HUES6 (cell line): ENCODE results near the gene SLC18A3.

ENCODE experiments used
- H3K27ac ChIP-seq: 2 replicates; pipeline ENCODE4 v1.7.0; 2013; ENCODE audit warnings: low read depth, mild to moderate bottlenecking, low read length, inconsistent platforms
- H3K27me3 ChIP-seq: 2 replicates; pipeline ENCODE4 v1.6.1; 2013; ENCODE audit warnings: low read length; ENCODE audit not compliant: control insufficient read depth, insufficient read depth
- H3K36me3 ChIP-seq: 2 replicates; pipeline ENCODE4 v1.6.1; 2013; ENCODE audit warnings: low read length; ENCODE audit not compliant: control insufficient read depth, insufficient read depth
- H3K4me1 ChIP-seq: 2 replicates; pipeline ENCODE4 v1.6.1; 2013; ENCODE audit warnings: low read length; ENCODE audit not compliant: control insufficient read depth, insufficient read depth
- H3K4me3 ChIP-seq: 2 replicates; pipeline ENCODE4 v1.5.1; 2013; ENCODE audit warnings: low read depth, low read length
- H3K9ac ChIP-seq: one replicate; pipeline ENCODE4 v1.6.1; 2013; ENCODE audit warnings: mild to moderate bottlenecking, low read length
- H3K9me3 ChIP-seq: 2 replicates; pipeline ENCODE4 v1.6.1; 2013; ENCODE audit warnings: low read depth, low read length; ENCODE audit not compliant: control insufficient read depth, insufficient read depth

Gene SLC18A3

GRCh38 chr10:49595713-49596492 lies 14.2 kb upstream of the SLC18A3 start:
- H3K4me1 ChIP-seq: 0 out of 2 replicates have a peak, but pooled peaks cover 2% of the 10 kb centered on the region
- no peak overlapping the region for H3K27ac ChIP-seq
- no peak overlapping the region for H3K9ac ChIP-seq
- no peaks in the 10 kb centered on the region for H3K36me3 ChIP-seq
- peaks cover 24% of the 10 kb centered on the region; the same call in 1 of the 2 replicates for H3K27me3 ChIP-seq
- H3K9me3 ChIP-seq: no peaks in the 10 kb centered on the region
- no peak overlapping the region for H3K4me3 ChIP-seq

GRCh38 chr10:49596493-49596809 lies 13.7 kb upstream of the SLC18A3 start:
- Histone ChIP-seq H3K27ac (no peak overlapping the region), H3K4me3 (no peak overlapping the region), H3K4me1 (0 out of 2 replicates have a peak, but pooled peaks cover 2% of the 10 kb centered on the region), H3K36me3 (no peaks in the 10 kb centered on the region), H3K9ac (no peak overlapping the region), H3K9me3 (no peaks in the 10 kb centered on the region), H3K27me3 (peaks cover 24% of the 10 kb centered on the region)

GRCh38 chr10:49596836-49597235 lies 13.3 kb upstream of the SLC18A3 start:
- H3K27ac ChIP-seq: no peak overlapping the region
- H3K36me3 ChIP-seq: no peaks in the 10 kb centered on the region
- H3K27me3 ChIP-seq: peaks cover 24% of the 10 kb centered on the region
- no peak overlapping the region for H3K9ac ChIP-seq
- H3K4me3 ChIP-seq: no peak overlapping the region
- 0 out of 2 replicates have a peak, but pooled peaks cover 2% of the 10 kb centered on the region for H3K4me1 ChIP-seq
- no peaks in the 10 kb centered on the region for H3K9me3 ChIP-seq

- H3K36me3 ChIP-seq: no peaks in the 10 kb centered on the region
These were observed 12.5 kb upstream of the SLC18A3 start for GRCh38 chr10:49597426-49598163.

GRCh38 chr10:49598164-49598856 lies 11.8 kb upstream of the SLC18A3 start:
- no peaks in the 10 kb centered on the region for H3K36me3 ChIP-seq
- 0 out of 2 replicates have a peak, but pooled peaks cover 2% of the 10 kb centered on the region for H3K4me1 ChIP-seq
- no peak overlapping the region for H3K9ac ChIP-seq
- H3K27me3 ChIP-seq: peaks cover 38% of the 10 kb centered on the region
- no peak overlapping the region for H3K27ac ChIP-seq
- no peak overlapping the region for H3K4me3 ChIP-seq
- H3K9me3 ChIP-seq: no peaks in the 10 kb centered on the region

More at GRCh38 chr10:49597426-49598163, 12.5 kb upstream of the SLC18A3 start:
- H3K9ac ChIP-seq: no peak overlapping the region
- no peak overlapping the region for H3K4me3 ChIP-seq
- H3K27ac ChIP-seq: no peak overlapping the region
- H3K27me3 ChIP-seq: peaks cover 31% of the 10 kb centered on the region
- H3K4me1 ChIP-seq: 0 out of 2 replicates have a peak, but pooled peaks cover 2% of the 10 kb centered on the region
- no peaks in the 10 kb centered on the region for H3K9me3 ChIP-seq

GRCh38 chr10:49598986-49599385 lies 11.1 kb upstream of the SLC18A3 start:
- Histone ChIP-seq H3K9ac (no peak overlapping the region), H3K27me3 (peaks cover 45% of the 10 kb centered on the region), H3K9me3 (no peaks in the 10 kb centered on the region), H3K36me3 (no peaks in the 10 kb centered on the region), H3K27ac (no peak overlapping the region), H3K4me1 (0 out of 2 replicates have a peak, but pooled peaks cover 2% of the 10 kb centered on the region), H3K4me3 (no peak overlapping the region)

- H3K36me3 ChIP-seq: no peaks in the 10 kb centered on the region
- H3K27me3 ChIP-seq: peaks cover 50% of the 10 kb centered on the region
- no peak overlapping the region for H3K9ac ChIP-seq
- H3K9me3 ChIP-seq: no peaks in the 10 kb centered on the region
- H3K4me3 ChIP-seq: no peak overlapping the region
- H3K27ac ChIP-seq: no peak overlapping the region
- 0 out of 2 replicates have a peak, but pooled peaks cover 2% of the 10 kb centered on the region for H3K4me1 ChIP-seq
These were observed 10.6 kb upstream of the SLC18A3 start for GRCh38 chr10:49599546-49599945.

- Histone ChIP-seq H3K4me1 (no peaks in the 10 kb centered on the region), H3K4me3 (no peak overlapping the region), H3K9ac (no peak overlapping the region), H3K27me3 (peaks cover 54% of the 10 kb centered on the region), H3K36me3 (no peaks in the 10 kb centered on the region), H3K27ac (no peak overlapping the region), H3K9me3 (no peaks in the 10 kb centered on the region)
These were observed 10.1 kb upstream of the SLC18A3 start for GRCh38 chr10:49600046-49600445.

- H3K9me3 ChIP-seq: no peaks in the 10 kb centered on the region
- H3K9ac ChIP-seq: no peak overlapping the region
- H3K27ac ChIP-seq: no peak overlapping the region
- peaks cover 54% of the 10 kb centered on the region for H3K27me3 ChIP-seq
- H3K4me3 ChIP-seq: no peak overlapping the region
- H3K4me1 ChIP-seq: no peaks in the 10 kb centered on the region
- no peaks in the 10 kb centered on the region for H3K36me3 ChIP-seq
These were observed 9.2 kb upstream of the SLC18A3 start for GRCh38 chr10:49600781-49601400.

GRCh38 chr10:49601857-49602256 lies 8.3 kb upstream of the SLC18A3 start:
- H3K9ac ChIP-seq: no peak overlapping the region
- no peaks in the 10 kb centered on the region for H3K36me3 ChIP-seq
- H3K4me1 ChIP-seq: no peaks in the 10 kb centered on the region
- H3K27ac ChIP-seq: no peak overlapping the region
- H3K9me3 ChIP-seq: no peaks in the 10 kb centered on the region
- no peak overlapping the region for H3K4me3 ChIP-seq
- H3K27me3 ChIP-seq: peaks cover 60% of the 10 kb centered on the region
